Loucy (cell line): ENCODE results near the gene NUP35.

Source experiments
- H2AFZ ChIP-seq: fragments of 200-600 bp; sonication (generic); 2 replicates; pipeline ENCODE4 v1.6.0; 2016; ENCODE audit warnings: antibody characterized with exemption, mild to moderate bottlenecking, low read length, moderate library complexity
- H3F3A ChIP-seq: fragments of 200-600 bp; 2 replicates; pipeline ENCODE4 v1.6.0; 2016; ENCODE audit warnings: antibody characterized with exemption, low read depth, mild to moderate bottlenecking
- H3K27me3 ChIP-seq: fragments of 200-600 bp; sonication (generic); 2 replicates; pipeline ENCODE4 v1.6.1; 2014; ENCODE audit warnings: low read length, mild to moderate bottlenecking; ENCODE audit not compliant: insufficient read depth, poor library complexity, severe bottlenecking
- H3K36me3 ChIP-seq: fragments of 200-600 bp; sonication (generic); 2 replicates; pipeline ENCODE4 v1.6.1; 2016; ENCODE audit warnings: low read length; ENCODE audit not compliant: insufficient read depth
- H3K4me1 ChIP-seq: fragments of 200-600 bp; sonication (generic); 2 replicates; pipeline ENCODE4 v1.5.1; 2014; ENCODE audit warnings: low read length, mild to moderate bottlenecking; ENCODE audit not compliant: insufficient read depth, poor library complexity, severe bottlenecking
- H3K4me2 ChIP-seq: fragments of 200-600 bp; sonication (generic); 2 replicates; pipeline ENCODE4 v1.6.0; 2014; ENCODE audit warnings: antibody characterized with exemption, low read length, low read depth, mild to moderate bottlenecking; ENCODE audit not compliant: poor library complexity, severe bottlenecking
- H3K4me3 ChIP-seq: fragments of 200-600 bp; sonication (generic); 2 replicates; pipeline ENCODE4 v1.5.1; 2014; ENCODE audit warnings: low read length, mild to moderate bottlenecking, mixed read lengths; ENCODE audit not compliant: poor library complexity, severe bottlenecking
- H3K79me2 ChIP-seq: fragments of 200-600 bp; sonication (generic); 2 replicates; pipeline ENCODE4 v1.6.1; 2014; ENCODE audit warnings: low read length; ENCODE audit not compliant: insufficient read depth
- H3K9ac ChIP-seq: fragments of 200-600 bp; sonication (generic); 2 replicates; pipeline ENCODE4 v1.6.0; 2014; ENCODE audit warnings: mild to moderate bottlenecking, low read depth, low read length, moderate library complexity; ENCODE audit not compliant: poor library complexity, severe bottlenecking
- H3K9me2 ChIP-seq: fragments of 200-600 bp; sonication (generic); replicated peaks from 2 replicates; pipeline ENCODE4 v1.6.1; 2016; ENCODE audit warnings: low read depth, low read length, mixed read lengths
- H3K9me3 ChIP-seq: fragments of 200-600 bp; sonication (generic); 2 replicates; pipeline ENCODE4 v1.6.1; 2014; ENCODE audit warnings: mild to moderate bottlenecking, antibody characterized with exemption, low read length, low read depth; ENCODE audit not compliant: insufficient read depth
- H4K20me1 ChIP-seq: fragments of 200-600 bp; sonication (generic); 2 replicates; pipeline ENCODE4 v1.6.0; 2014; ENCODE audit warnings: antibody characterized with exemption, low read length, mild to moderate bottlenecking; ENCODE audit not compliant: insufficient read depth, poor library complexity, severe bottlenecking
- EZH2phosphoT487 ChIP-seq: fragments of 200-600 bp; IDR thresholded peaks from 2 replicates; pipeline ENCODE4 v1.6.1; 2018; ENCODE audit warnings: antibody characterized with exemption, mild to moderate bottlenecking, moderate library complexity, borderline replicate concordance
- TF ChIP-seq, protein P1 (sequence below): fragments of 200-600 bp; sonication (generic); conservative IDR thresholded peaks from 2 replicates; pipeline ENCODE4 v1.5.1; 2014; ENCODE audit warnings: mild to moderate bottlenecking, antibody characterized with exemption, low read length

Gene NUP35

DNA sequence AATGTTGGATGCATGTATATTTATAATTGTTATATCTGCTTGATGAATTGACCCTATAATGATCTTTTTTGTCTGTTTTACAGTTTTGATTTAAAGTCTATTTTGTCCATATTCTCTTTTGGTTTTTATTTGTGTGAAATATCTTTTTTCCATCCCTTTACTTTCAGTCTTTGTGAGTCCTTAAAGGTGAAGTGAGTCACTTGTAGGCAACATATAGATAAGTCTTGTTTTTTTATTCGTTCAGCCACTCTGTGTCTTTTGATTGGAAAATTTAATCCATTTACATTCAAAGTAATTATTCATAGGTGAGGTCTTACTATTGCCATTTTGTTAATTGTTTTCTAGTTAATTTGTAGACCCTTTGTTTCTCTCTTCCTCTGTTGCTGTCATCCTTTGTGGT is 62.5 kb downstream of the NUP35 start:
- H3K4me3 ChIP-seq = no peak overlapping the region
- H3K79me2 ChIP-seq = 0 out of 2 replicates have a peak, but pooled peaks cover 6% of the 10 kb centered on the region
- H3K9ac ChIP-seq = no peak overlapping the region
- no peak for TF ChIP-seq EZH2phosphoT487
- TF ChIP-seq, protein P1, sequence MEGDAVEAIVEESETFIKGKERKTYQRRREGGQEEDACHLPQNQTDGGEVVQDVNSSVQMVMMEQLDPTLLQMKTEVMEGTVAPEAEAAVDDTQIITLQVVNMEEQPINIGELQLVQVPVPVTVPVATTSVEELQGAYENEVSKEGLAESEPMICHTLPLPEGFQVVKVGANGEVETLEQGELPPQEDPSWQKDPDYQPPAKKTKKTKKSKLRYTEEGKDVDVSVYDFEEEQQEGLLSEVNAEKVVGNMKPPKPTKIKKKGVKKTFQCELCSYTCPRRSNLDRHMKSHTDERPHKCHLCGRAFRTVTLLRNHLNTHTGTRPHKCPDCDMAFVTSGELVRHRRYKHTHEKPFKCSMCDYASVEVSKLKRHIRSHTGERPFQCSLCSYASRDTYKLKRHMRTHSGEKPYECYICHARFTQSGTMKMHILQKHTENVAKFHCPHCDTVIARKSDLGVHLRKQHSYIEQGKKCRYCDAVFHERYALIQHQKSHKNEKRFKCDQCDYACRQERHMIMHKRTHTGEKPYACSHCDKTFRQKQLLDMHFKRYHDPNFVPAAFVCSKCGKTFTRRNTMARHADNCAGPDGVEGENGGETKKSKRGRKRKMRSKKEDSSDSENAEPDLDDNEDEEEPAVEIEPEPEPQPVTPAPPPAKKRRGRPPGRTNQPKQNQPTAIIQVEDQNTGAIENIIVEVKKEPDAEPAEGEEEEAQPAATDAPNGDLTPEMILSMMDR = no peak
- no peak overlapping the region for H3K4me2 ChIP-seq
- no peaks in the 10 kb centered on the region for H4K20me1 ChIP-seq
- H3K4me1 ChIP-seq = no peaks in the 10 kb centered on the region
- peaks cover 63% of the 10 kb centered on the region for H3K36me3 ChIP-seq
- no peaks in the 10 kb centered on the region for H3F3A ChIP-seq
- peaks cover 16% of the 10 kb centered on the region for H3K9me3 ChIP-seq
- no peaks in the 10 kb centered on the region for H3K27me3 ChIP-seq
- no peaks in the 10 kb centered on the region for H3K9me2 ChIP-seq
- H2AFZ ChIP-seq = no peak overlapping the region

DNA sequence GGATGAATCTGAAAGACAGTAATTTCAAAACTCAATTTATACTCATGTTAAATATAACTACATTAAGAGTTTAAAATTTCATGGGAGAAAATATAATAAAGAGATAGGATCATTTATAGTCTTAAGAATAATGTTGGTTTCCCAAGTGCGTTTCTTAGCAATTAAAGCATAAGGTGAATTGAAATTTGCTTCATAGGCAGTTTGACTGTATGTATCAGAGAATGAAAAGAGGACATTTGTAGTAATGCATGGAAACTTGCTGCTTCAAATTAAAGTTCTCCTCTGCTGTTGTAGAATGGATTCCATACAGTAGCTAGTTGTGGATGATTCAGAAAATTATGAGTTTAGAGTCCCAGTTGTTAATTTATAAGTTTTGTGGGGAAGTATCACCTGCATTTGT is 68.1 kb downstream of the NUP35 start:
- H3K9ac ChIP-seq = no peak overlapping the region
- peaks cover 28% of the 10 kb centered on the region; the same call in 1 of the 2 replicates for H3K36me3 ChIP-seq
- H3K4me1 ChIP-seq = no peaks in the 10 kb centered on the region
- H3K9me2 ChIP-seq = no peaks in the 10 kb centered on the region; the same call in 1 of the 2 replicates
- no peaks in the 10 kb centered on the region for H3K27me3 ChIP-seq
- no peaks in the 10 kb centered on the region for H3K79me2 ChIP-seq
- no peak overlapping the region for H3K4me2 ChIP-seq
- no peak for TF ChIP-seq EZH2phosphoT487
- TF ChIP-seq, protein P1 = no peak
- no peaks in the 10 kb centered on the region for H3F3A ChIP-seq
- H2AFZ ChIP-seq = no peak overlapping the region
- no peak overlapping the region for H3K4me3 ChIP-seq
- no peaks in the 10 kb centered on the region for H3K9me3 ChIP-seq
- no peaks in the 10 kb centered on the region for H4K20me1 ChIP-seq

DNA sequence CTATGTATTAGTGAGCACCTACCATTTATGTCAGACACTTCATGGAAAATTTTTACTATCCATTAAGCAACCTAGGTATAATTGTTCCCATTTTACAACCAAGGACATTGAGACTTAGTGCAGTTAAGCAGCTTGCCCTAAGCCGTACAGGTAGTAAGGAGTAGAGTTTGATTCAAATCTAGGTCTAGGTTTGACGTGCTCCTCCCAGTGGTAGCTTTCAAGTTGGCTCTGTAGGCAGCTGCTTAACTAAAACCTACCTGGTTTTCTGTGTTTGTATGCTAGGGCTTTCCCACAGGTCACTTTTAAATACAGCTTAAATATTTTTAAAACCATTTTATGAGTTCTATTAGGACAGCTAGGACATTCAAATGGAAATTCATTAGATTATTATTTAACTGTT is 69.7 kb downstream of the NUP35 start:
- H2AFZ ChIP-seq = no peak overlapping the region
- H3K9me3 ChIP-seq = no peaks in the 10 kb centered on the region
- no peaks in the 10 kb centered on the region for H3F3A ChIP-seq
- no peaks in the 10 kb centered on the region for H3K79me2 ChIP-seq
- peaks cover 19% of the 10 kb centered on the region; the same call in 1 of the 2 replicates for H3K36me3 ChIP-seq
- no peaks in the 10 kb centered on the region for H3K4me1 ChIP-seq
- no peaks in the 10 kb centered on the region; the same call in 1 of the 2 replicates for H3K9me2 ChIP-seq
- H3K27me3 ChIP-seq = no peaks in the 10 kb centered on the region
- H3K9ac ChIP-seq = no peak overlapping the region
- no peaks in the 10 kb centered on the region for H4K20me1 ChIP-seq
- TF ChIP-seq EZH2phosphoT487 = no peak
- TF ChIP-seq, protein P1 = no peak
- no peak overlapping the region for H3K4me2 ChIP-seq
- H3K4me3 ChIP-seq = no peak overlapping the region
